Activated CD4-positive, alpha-beta T cell treated with anti-CD3 and anti-CD28 coated beads, Interleukin-2, amount 50 U/mL, for 1 hour (primary cell): ENCODE measurements around the gene RBPJ.

Experiments
- DNase-seq: peaks from one replicate; pipeline ENCODE4 v3.0.0-alpha.2; 2020

Gene RBPJ

GRCh38 chr4:26424153-26424552 is 103.3 kb downstream of the RBPJ start:
- no peak for DNase-seq

DNA sequence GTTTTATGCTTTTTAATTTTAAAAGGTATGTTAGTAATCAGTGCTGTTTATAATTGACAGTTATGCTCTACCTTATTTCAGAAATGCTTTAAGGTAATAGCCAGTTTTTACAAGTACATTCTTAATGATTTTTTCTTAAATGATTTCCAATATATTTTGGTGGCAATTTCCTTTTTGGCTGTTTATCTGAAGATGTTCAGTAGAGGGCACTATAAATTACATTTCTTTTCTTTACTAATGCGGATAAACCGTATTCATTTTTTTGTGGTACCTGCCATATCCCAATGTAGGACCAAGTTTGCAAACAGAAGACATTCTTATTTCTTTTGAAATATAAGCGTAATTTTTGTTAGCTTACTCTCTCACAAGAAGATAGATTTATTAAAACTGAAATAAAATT is 104.0 kb downstream of the RBPJ start:
- no peak for DNase-seq

GRCh38 chr4:26425953-26426352 is 105.1 kb downstream of the RBPJ start:
- DNase-seq = no peak

DNA sequence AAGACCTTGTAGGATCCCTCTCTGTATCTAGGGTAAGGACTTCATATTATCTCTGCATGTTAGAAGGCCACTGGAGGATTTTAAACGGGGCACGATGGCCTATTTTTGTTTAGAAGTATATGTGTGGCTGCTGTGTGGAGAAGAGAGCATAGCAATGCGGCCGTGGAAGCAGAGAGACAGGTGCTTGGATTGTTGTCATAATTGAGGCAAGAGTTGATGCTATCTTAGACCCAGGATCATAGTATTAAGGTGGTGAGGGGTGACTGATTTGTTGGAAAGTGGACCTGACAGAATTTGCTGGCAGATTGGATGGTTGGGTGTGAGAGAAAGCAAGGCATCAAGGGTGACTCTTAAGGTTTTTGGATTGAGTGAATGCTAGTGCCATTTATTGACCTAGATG is 106.1 kb downstream of the RBPJ start:
- no peak for DNase-seq

GRCh38 chr4:26429910-26430309 is 109.1 kb downstream of the RBPJ start:
- no peak for DNase-seq

DNA sequence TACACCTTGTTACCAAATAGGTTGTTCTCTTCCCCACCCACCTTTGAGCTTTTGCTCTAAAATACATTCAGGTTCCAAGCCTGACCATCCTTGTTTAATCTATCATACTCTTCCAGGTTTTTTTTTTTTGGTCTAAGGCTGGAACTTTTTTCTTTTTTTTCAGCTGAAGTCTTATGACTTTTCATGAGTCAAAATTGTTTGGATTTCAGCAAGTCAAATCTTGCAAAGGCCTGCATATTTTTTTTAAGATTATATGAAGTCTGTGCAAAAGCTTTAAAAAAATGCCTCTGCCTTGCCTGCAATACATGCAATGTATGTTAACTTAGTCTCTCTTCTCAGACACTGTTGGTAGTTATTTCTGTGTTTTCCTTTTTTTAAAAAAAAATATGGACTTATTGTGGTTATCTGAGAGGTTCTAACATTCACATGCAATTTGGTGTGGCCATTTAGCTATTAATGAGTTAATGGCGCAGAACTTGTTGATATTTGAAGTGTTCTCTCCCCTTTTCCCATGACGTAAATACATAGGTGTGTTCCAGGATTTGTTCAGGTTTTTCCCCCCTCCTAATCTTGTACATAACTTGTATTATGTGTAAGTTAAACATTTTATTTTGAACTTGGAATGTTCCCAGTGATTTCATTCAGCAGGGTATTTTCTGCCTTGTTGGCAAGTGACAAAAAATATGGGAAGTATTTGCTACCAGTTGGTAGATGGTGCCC is 110.8 kb downstream of the RBPJ start:
- DNase-seq = no peak

DNA sequence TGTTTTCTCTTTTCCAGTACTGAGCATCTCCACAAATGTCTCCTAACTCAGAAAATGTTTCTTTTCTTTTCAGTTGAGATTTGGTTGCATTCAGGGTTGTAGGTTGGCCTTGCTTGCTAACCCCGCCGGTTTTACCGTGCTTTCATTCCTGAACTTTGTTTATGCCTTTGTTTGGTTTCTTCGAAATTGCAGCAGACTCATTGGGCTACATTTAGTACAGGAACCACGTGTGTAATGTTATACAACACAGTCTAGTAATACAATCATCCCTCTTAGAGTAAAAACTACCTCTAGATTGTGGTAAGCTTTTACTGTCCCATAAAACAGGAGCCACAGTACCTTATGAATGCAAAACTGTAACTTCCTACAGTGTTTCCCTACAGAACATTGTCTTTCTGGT is 111.6 kb downstream of the RBPJ start:
- DNase-seq = no peak

DNA sequence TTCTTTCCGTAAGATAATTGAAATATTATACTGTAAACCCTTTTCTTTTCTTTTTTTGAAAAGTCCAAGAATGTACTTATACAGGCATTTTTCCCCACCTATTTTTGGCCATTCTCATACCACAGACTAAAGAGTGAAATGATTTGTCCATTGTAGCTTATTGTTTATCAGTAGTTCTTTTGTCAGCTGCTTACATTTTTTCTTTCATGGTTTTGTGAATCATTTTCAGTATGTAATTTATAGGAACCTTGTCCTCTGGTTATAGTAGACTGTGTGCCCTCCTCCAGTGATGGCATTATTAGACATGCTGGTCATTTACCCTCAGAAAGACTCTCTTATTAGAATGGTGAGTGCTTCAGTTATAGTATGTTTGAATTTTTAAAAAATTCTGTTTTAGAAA is 112.7 kb downstream of the RBPJ start:
- DNase-seq = no peak

- DNase-seq = no peak
Observed at GRCh38 chr4:26434030-26434639, 113.3 kb downstream of the RBPJ start.

DNA sequence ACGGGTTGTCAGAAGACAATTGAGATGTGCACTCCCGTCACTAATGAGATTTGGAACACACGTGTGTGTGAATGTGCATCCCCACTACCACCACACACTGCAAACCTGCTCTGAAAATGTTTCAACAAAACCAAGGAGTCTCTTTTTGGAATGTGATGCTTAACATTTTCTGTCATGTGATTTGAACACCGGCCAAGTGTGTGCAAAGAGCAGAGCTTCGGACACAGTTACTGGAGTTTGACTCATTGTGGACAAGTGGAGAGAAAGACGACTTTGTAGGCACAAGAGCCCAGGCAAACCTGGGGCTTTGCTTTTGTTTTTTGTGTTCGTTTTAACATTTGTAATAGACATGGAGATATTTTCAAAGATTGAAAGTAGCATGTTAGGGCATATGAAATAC is 120.3 kb downstream of the RBPJ start:
- DNase-seq = no peak

DNA sequence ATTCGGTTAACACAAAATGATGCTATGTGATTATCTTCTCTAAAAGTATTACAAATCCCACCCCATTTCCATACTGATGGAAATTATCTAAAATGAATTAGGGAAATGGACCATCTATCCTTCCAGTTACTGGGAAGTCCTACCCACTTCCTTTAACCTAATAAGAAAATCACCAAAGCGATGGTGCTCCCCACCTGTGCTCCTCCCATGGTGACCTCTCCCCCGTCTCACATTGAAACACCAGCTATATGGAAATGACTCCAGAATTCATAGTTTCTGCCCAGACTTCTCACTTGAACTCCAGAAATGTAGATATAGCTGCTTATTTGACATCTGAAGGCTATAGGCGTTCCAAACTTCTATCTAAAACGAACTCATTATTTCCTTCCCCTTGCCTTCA is 121.0 kb downstream of the RBPJ start:
- DNase-seq = no peak

GRCh38 chr4:26447378-26447777 is 126.6 kb downstream of the RBPJ start:
- DNase-seq = no peak

DNA sequence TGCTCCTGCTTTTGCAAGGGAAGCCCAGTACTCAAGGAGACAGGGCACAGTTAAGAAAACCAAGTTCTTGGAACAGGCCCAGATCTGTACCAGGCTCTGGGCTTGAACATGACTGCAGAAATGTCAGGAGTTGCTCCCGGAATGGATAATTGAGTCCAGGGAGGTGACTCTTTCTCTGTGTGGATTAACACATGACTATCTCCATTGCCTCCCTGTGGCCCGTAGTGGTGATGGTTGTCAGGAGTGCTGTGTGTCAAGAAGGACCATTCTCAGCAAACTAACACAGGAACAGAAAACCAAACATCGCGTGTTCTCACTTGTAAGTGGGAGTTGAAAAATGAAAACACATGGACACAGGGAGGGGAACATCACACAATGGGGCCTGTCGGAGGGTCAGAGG is 129.6 kb downstream of the RBPJ start:
- no peak for DNase-seq

GRCh38 chr4:26451597-26451996 is 130.8 kb downstream of the RBPJ start:
- no peak for DNase-seq

- DNase-seq = no peak
Observed at GRCh38 chr4:26452565-26453531, 132.0 kb downstream of the RBPJ start.

- no peak for DNase-seq
Observed at GRCh38 chr4:26454961-26455360, 134.1 kb downstream of the RBPJ start.

GRCh38 chr4:26455571-26455970 is 134.8 kb downstream of the RBPJ start:
- DNase-seq = no peak

DNA sequence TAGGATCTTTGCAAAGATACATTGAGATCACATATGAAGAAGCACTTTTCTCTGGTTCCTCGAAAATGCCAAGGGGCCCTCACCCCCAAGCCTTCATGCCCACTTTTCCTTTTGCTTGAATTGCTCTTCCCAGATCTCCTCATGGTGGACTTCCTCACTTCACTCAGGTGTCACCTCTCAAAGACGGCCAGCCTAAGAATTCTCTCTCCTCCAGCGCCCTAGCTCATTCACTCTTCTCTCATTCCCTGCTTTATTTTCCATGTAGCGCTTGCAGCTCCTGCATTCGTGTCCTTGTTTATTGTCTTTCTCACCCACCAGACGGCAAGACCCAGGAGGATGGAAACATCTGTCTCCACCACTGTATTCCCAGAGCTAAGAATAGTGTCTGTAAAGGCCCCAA is 136.6 kb downstream of the RBPJ start:
- DNase-seq = no peak

- DNase-seq = no peak
Observed at GRCh38 chr4:26458157-26458561, 137.3 kb downstream of the RBPJ start.

DNA sequence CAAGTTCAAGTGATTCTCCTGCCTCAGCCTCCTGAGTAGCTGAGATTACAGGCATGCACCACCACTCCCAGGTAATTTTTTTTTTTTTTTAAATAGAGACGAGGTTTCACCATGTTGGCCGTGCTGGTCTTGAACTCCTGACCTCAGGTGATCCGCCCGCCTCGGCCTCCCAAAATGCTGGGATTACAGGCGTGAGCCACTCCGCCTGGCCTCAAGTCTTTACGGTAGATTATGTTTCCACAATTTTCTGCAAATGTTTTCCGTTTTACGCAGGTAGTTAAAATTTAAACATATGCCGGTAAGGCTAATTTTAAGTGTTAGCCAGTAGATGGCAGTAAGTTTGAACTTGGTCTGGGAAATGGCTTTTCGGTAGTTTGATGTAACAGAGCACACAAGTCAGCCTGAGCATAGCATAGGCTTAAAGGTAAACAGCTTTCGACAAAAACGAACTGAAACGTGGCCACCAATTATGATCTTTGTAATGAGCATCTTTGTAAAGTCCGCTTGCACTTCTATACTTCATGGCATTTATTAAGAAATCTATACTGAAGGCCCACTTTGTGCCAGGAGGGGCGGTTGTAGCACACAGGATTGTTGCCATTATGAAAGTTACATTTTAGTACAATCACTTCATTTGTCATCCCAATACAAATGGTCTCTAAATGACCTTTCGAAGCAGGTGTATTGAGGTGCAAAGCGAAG is 138.4 kb downstream of the RBPJ start:
- DNase-seq = no peak

DNA sequence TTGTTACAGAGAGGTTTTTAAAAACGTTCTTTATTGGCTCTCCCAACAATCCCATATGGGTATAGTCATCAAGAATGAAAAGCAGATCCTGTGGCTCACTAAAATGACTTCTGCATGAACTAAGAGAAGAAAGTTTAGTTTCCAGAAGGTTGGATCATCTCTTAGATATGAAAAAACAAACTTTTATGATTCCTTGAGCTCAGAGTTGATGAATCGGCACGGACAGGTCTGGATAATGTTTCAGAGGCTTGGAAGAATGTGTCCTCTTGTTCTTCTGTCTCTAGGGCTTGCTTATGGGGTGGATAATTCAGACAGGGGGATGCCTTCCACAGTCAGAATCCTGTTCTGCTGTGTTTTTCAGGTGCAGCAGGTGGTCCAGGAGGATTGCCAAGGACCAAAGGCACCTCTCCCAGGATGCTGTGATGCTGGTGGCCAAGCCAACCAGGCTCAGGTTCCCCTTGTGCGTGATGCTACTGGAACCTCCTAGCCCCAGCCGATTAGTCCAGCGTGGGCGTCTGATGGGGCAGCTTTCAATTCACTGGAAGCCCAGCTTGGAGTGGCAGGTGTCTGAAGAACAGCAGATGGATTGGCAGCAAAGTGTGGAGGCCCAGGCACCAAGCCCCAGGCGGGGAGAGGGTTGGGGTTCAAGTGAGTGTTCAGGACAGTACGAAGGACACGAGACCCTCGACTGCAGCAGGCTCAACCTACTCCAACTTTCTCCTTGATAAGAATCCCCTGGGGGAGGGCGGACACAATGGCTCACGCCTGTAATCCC is 139.1 kb downstream of the RBPJ start:
- DNase-seq = no peak

- DNase-seq = no peak
Observed at GRCh38 chr4:26462874-26463273, 142.1 kb downstream of the RBPJ start.
